ENCODE measurements around the gene MRPS24.

MRPS24 gene

GRCh38 chr7:43888993-43889945 lies 20.0 kb upstream of the MRPS24 start:
- Histone ChIP-seq H4K20me1 (ENCODE audit: insufficient read depth, low read length) (no peaks in the 10 kb centered on the region), H3K4me3 (ENCODE audit: low read depth, low read length, poor library complexity, severe bottlenecking) (no peak overlapping the region), H3K9ac (ENCODE audit: low read length) (no peak overlapping the region), H3K9me3 (ENCODE audit: low read length) (no peaks in the 10 kb centered on the region), H2AFZ (ENCODE audit: low read length) (no peak overlapping the region), H3K79me2 (ENCODE audit: insufficient read depth, low read length) (peaks cover 36% of the 10 kb centered on the region), H3K27me3 (ENCODE audit: insufficient read depth, low read length) (no peaks in the 10 kb centered on the region), H3F3A (ENCODE audit: insufficient read depth, low read length) (no peaks in the 10 kb centered on the region), H3K4me2 (ENCODE audit: low read length) (no peak overlapping the region), H3K4me1 (ENCODE audit: insufficient read depth, low read length, severe bottlenecking) (peaks cover 45% of the 10 kb centered on the region), H3K9me2 (ENCODE audit: low read depth, low read length) (no peaks in the 10 kb centered on the region), H3K36me3 (ENCODE audit: insufficient read depth, low read length) (peaks cover 27% of the 10 kb centered on the region), H3K27ac (ENCODE audit: low read depth, low read length, poor library complexity, severe bottlenecking) (peak overlapping the region; percentile 44)
- no peak for TF ChIP-seq EZH2 (IDR thresholded peaks at IDR 0.05; ENCODE audit: borderline replicate concordance, low read length)
- TF ChIP-seq CTCF (IDR thresholded peaks at IDR 0.05; ENCODE audit: low read length) = no peak

- Histone ChIP-seq H3K4me2 (ENCODE audit: low read length) (no peak overlapping the region), H3K4me3 (ENCODE audit: low read depth, low read length, poor library complexity, severe bottlenecking) (no peak overlapping the region), H3F3A (ENCODE audit: insufficient read depth, low read length) (no peaks in the 10 kb centered on the region), H3K27me3 (ENCODE audit: insufficient read depth, low read length) (no peaks in the 10 kb centered on the region), H3K36me3 (ENCODE audit: insufficient read depth, low read length) (peaks cover 68% of the 10 kb centered on the region), H3K27ac (ENCODE audit: low read depth, low read length, poor library complexity, severe bottlenecking) (no peak overlapping the region), H4K20me1 (ENCODE audit: insufficient read depth, low read length) (no peaks in the 10 kb centered on the region), H3K9me2 (ENCODE audit: low read depth, low read length) (no peaks in the 10 kb centered on the region), H3K79me2 (ENCODE audit: insufficient read depth, low read length) (peaks cover 9% of the 10 kb centered on the region), H3K4me1 (ENCODE audit: insufficient read depth, low read length, severe bottlenecking) (peaks cover 7% of the 10 kb centered on the region), H3K9me3 (ENCODE audit: low read length) (no peaks in the 10 kb centered on the region), H3K9ac (ENCODE audit: low read length) (no peak overlapping the region), H2AFZ (ENCODE audit: low read length) (no peak overlapping the region)
- TF ChIP-seq EZH2 (IDR thresholded peaks at IDR 0.05; ENCODE audit: borderline replicate concordance, low read length) (no peak), CTCF (IDR thresholded peaks at IDR 0.05; ENCODE audit: low read length) (no peak)
Measured at GRCh38 chr7:43884617-43885016, 15.3 kb upstream of the MRPS24 start.

- Histone ChIP-seq H3K27ac (ENCODE audit: low read depth, low read length, poor library complexity, severe bottlenecking) (no peak overlapping the region), H3K36me3 (ENCODE audit: insufficient read depth, low read length) (peaks cover 72% of the 10 kb centered on the region), H3K4me2 (ENCODE audit: low read length) (no peak overlapping the region), H3K4me3 (ENCODE audit: low read depth, low read length, poor library complexity, severe bottlenecking) (no peak overlapping the region), H3K4me1 (ENCODE audit: insufficient read depth, low read length, severe bottlenecking) (peaks cover 3% of the 10 kb centered on the region), H3F3A (ENCODE audit: insufficient read depth, low read length) (no peaks in the 10 kb centered on the region), H2AFZ (ENCODE audit: low read length) (no peak overlapping the region), H4K20me1 (ENCODE audit: insufficient read depth, low read length) (no peaks in the 10 kb centered on the region), H3K9ac (ENCODE audit: low read length) (no peak overlapping the region), H3K79me2 (ENCODE audit: insufficient read depth, low read length) (peaks cover 9% of the 10 kb centered on the region), H3K9me2 (ENCODE audit: low read depth, low read length) (no peaks in the 10 kb centered on the region), H3K27me3 (ENCODE audit: insufficient read depth, low read length) (no peaks in the 10 kb centered on the region), H3K9me3 (ENCODE audit: low read length) (no peaks in the 10 kb centered on the region)
- TF ChIP-seq EZH2 (IDR thresholded peaks at IDR 0.05; ENCODE audit: borderline replicate concordance, low read length) (no peak), CTCF (IDR thresholded peaks at IDR 0.05; ENCODE audit: low read length) (no peak)
Measured at GRCh38 chr7:43884209-43884608, 14.9 kb upstream of the MRPS24 start.

All from OCI-LY1 (cell line).